HG02759 (cell line): ENCODE results near the gene HSD17B3.
"Not testable (repeated sequence)": the region's sequence is repeated elsewhere in the genome, so short reads cannot be mapped to it uniquely, and the experiment has no call there.

Source experiments
- ATAC-seq: cut with Tn5 transposase; IDR thresholded peaks from one replicate; pipeline ENCODE4 v1.9.1; 2021; ENCODE audit warnings: mild to moderate bottlenecking, moderate library complexity; ENCODE audit not compliant: unreplicated experiment

Gene HSD17B3

DNA sequence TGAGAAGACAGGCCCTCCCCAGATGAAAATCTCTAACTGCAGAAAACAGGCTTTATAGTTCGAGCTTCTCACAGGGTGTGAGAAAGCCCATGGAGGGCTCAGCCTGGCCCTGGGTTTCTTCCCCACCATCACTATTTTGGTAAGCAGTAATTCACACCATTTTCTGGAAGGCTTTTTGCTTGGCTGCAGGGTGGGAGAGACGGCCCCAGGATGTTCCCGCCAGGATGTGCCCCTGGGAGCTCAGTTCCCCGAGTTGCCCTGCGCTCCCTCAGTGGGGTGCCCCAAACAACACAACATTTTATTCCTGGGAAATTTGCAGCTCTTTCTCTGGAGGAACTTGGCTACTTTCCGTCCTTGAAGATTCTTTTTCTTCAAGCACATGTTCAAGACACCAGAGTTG, 100.8 kb downstream of the HSD17B3 start:
- ATAC-seq: no peak

DNA sequence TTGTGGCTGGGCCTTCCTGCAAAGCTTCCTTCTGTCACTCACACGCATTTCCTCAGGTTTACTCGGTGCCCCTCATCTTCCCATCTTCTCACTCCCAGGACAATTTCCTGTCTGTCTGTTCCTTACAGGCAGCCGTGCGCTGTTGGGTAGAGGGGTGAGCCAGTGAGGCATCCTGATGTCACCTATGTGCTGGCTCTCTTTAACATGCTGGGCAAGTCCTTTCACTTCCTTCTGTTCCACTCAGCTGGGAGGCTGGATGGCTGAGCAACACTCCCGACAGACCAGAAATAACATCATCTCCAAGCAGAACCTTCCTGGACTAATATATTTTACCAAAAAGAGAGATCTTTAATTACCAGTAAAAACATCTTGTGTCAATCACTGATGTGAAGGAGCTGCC, 103.0 kb downstream of the HSD17B3 start:
- no peak for ATAC-seq

DNA sequence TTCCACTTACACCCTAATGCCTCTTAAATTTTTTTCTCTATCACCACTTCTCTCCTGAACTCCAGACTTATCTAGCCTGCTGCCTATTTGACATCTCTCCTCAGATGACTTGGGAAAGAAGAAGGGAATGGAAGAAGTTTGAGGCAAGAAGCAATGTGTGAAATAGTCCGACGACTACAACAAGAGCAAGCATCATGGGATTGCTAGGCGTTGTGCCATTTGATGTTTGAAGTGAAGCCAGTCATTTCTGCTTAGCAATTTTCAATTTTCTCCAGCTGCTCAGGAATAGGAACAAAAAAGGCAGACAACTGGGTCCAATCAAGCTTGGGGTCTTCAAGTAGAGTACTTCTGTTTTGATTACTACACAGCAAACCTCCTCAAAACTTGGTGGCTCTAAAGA, 106.4 kb downstream of the HSD17B3 start:
- ATAC-seq: no peak

GRCh38 chr9:96193236-96193755, 108.7 kb downstream of the HSD17B3 start:
- ATAC-seq: no peak

- ATAC-seq: no peak
Measured at GRCh38 chr9:96192710-96193109, 109.3 kb downstream of the HSD17B3 start.

DNA sequence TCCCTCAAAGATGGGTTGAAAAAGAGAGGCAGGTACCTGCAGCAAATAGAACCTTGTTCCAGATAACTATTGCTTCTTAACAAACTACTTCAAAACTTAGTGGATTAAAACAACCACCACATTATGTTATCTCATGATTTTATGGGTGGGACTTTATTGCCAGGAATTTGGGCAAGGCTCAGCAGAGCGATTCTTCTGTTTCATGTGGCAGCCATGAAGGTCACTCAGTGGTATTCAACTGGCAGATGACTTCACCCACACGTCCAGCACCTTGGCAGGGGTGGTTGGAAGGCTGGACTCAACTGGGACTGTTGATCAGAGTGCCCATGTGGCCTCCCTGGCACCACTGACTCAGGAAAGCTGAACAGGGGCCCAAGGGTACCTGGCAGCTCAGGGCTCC, 112.0 kb downstream of the HSD17B3 start:
- no peak for ATAC-seq

DNA sequence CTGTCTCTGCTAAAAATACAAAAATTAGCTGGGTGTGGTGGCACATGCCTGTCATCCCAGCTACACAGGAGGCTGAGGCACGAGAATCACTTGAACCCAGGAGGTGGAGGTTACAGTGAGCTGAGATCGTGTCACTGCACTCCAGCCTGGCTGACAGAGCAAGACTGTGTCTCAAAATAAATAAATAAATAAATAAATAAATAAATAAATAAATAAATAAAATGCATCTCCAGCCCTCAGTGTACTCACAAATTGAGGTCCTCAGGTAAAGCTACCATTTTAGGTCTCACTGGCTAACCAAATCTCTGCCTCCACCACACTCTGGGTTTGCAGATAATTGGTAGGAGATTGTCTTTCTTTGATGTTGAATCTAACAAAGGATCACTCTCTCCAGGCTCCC, 112.4 kb downstream of the HSD17B3 start:
- not testable (repeated sequence) for ATAC-seq

GRCh38 chr9:96188571-96188970, 113.4 kb downstream of the HSD17B3 start:
- ATAC-seq: no peak

DNA sequence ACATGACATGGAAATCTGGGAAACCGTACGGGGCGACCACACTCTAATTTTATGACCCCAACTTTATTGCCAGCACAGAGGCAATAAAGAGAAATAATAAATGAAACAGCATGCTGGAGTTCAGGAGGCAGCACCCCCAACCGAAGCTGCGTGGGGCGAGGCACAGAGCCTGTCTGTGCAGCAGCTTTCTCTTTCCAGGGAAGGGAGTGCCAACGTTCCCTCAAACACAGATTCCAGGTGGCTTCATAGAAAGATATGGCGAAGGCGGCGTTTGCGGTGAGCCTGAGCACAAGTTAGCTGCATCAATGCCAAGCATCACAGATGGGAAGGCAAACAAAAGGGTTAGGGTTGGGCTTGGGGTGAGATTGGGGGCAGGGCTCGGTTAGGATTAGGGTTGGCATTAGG, 114.8 kb downstream of the HSD17B3 start:
- no peak for ATAC-seq

GRCh38 chr9:96186591-96187011, 115.4 kb downstream of the HSD17B3 start:
- no peak for ATAC-seq

GRCh38 chr9:96185518-96186156, 116.3 kb downstream of the HSD17B3 start:
- ATAC-seq: no peak
